GM10248 (cell line): Measurements from ENCODE around the gene FAAP24.
"Not testable (repeated sequence)": the region's sequence is repeated elsewhere in the genome, so short reads cannot be mapped to it uniquely, and the experiment has no call there.

Source experiments
- CTCF ChIA-PET: fragments of 300-600 bp; sonication (Branson Sonifier 250); formaldehyde crosslinking; extraction: SDS; loops from one replicate; lab custom pipeline; 2021; ENCODE audit warnings: antibody characterized with exemption; lab: Yijun Ruan, JAX
- POLR2A ChIA-PET: fragments of 350-650 bp; sonication (Branson Sonifier 250); formaldehyde crosslinking; extraction: SDS; loops from one replicate; lab custom pipeline; 2020; ENCODE audit warnings: antibody characterized with exemption; lab: Yijun Ruan, JAX
- DNase-seq: peaks from one replicate; pipeline ENCODE4 v3.0.0; 2012; ENCODE audit errors: extremely low spot score
- CTCF ChIP-seq: IDR thresholded peaks from 2 replicates; pipeline ENCODE4 v1.5.1; 2012; ENCODE audit warnings: mild to moderate bottlenecking, low read depth; ENCODE audit errors: extremely low read depth, missing control alignments, control extremely low read depth

Gene FAAP24

GRCh38 chr19:33000510-33000909, 28.5 kb downstream of the FAAP24 start:
- no peak for DNase-seq
- TF ChIP-seq CTCF = no peak
- POLR2A ChIA-PET = no interaction called here
- CTCF ChIA-PET = interaction anchor here (1.3 kb wide), 1 partner anchor 15 kb away, joined by 3 read pairs; no protein-coding TSS in a partner anchor

GRCh38 chr19:33000910-33001309, 28.9 kb downstream of the FAAP24 start:
- POLR2A ChIA-PET = no interaction called here
- CTCF ChIA-PET = no interaction called here
- no peak for TF ChIP-seq CTCF
- DNase-seq = no peak

- CTCF ChIA-PET, DNase-seq, POLR2A ChIA-PET: not testable (repeated sequence)
Measured at GRCh38 chr19:33002126-33002865, 30.3 kb downstream of the FAAP24 start.

- POLR2A ChIA-PET, CTCF ChIA-PET, DNase-seq: not testable (repeated sequence)
Measured at GRCh38 chr19:33003424-33004024, 31.5 kb downstream of the FAAP24 start.

- DNase-seq = no peak
- ChIA-PET POLR2A (no interaction called here), CTCF (no interaction called here)
- no peak for TF ChIP-seq CTCF
Measured at GRCh38 chr19:33005440-33005839, 33.4 kb downstream of the FAAP24 start.

- ChIA-PET CTCF (no interaction called here), POLR2A (no interaction called here)
- DNase-seq = no peak
- no peak for TF ChIP-seq CTCF
Measured at GRCh38 chr19:33008738-33009137, 36.7 kb downstream of the FAAP24 start.

- CTCF ChIA-PET, POLR2A ChIA-PET, DNase-seq: not testable (repeated sequence)
Measured at GRCh38 chr19:33010891-33011290, 38.8 kb downstream of the FAAP24 start.

- no peak for DNase-seq
- POLR2A ChIA-PET = no interaction called here
- no peak for TF ChIP-seq CTCF
- CTCF ChIA-PET = interaction anchor here (1.2 to 1.7 kb wide), 2 partner anchors 8 to 29 kb away, joined by 3 to 5 read pairs; no protein-coding TSS in a partner anchor
Measured at GRCh38 chr19:33022472-33023116, 50.6 kb downstream of the FAAP24 start.
